Peyer's patch (tissue), 4 donors: ENCODE measurements around the gene INTS11.
A peak's percentile ranks its signal among the peaks of the same experiment; 100 is the strongest.

Experiments
- CTCF ChIP-seq, 6 experiments: fragments of 450-650 bp in 4 of 6; fragments of 200-600 bp in 2 of 6; sonication (generic) in 1 of 6; IDR thresholded peaks; one replicate each; pipeline ENCODE4 v1.5.1; 2017 to 2019; ENCODE audit warnings: antibody characterized with exemption in 6 of 6, mild to moderate bottlenecking in 3 of 6, moderate library complexity in 1 of 6
- POLR2A ChIP-seq, 2 donors: fragments of 450-650 bp; IDR thresholded peaks; one replicate each; pipeline ENCODE4 v1.5.1; 2017; ENCODE audit warnings: antibody characterized with exemption in 2 of 2, mild to moderate bottlenecking in 2 of 2, moderate library complexity in 2 of 2

GRCh38 chr1:1300352-1300739 is 24.1 kb downstream of the INTS11 start:
- TF ChIP-seq POLR2A (IDR thresholded peaks at IDR 0.05) (no peak), CTCF (IDR thresholded peaks at IDR 0.05) (peak in 1 of 6 experiments; percentile 1)
